OCI-LY1 (cell line): ENCODE results near the gene DMBT1.

Experiments used
- H2AFZ ChIP-seq: fragments of 200-600 bp; sonication (generic), shearing (Covaris generic); 2 replicates; pipeline ENCODE4 v1.6.0; 2014; ENCODE audit warnings: antibody characterized with exemption, mild to moderate bottlenecking, low read length
- H3F3A ChIP-seq: fragments of 200-600 bp; sonication (generic), shearing (Covaris generic); 2 replicates; pipeline ENCODE4 v1.6.0; 2014; ENCODE audit warnings: mild to moderate bottlenecking, antibody characterized with exemption, low read length, moderate library complexity; ENCODE audit not compliant: insufficient read depth
- H3K27ac ChIP-seq: fragments of 200-600 bp; sonication (generic); 2 replicates; pipeline ENCODE4 v1.5.1; 2014; ENCODE audit warnings: low read length, mixed run types, mild to moderate bottlenecking, low read depth; ENCODE audit not compliant: poor library complexity, severe bottlenecking
- H3K27me3 ChIP-seq: fragments of 200-600 bp; sonication (generic); 2 replicates; pipeline ENCODE4 v1.6.0; 2014; ENCODE audit warnings: antibody characterized with exemption, mild to moderate bottlenecking, low read length, moderate library complexity; ENCODE audit not compliant: insufficient read depth
- H3K36me3 ChIP-seq: fragments of 200-600 bp; sonication (generic); 2 replicates; pipeline ENCODE4 v1.6.1; 2014; ENCODE audit warnings: mild to moderate bottlenecking, antibody characterized with exemption, low read length, moderate library complexity, mixed read lengths; ENCODE audit not compliant: insufficient read depth
- H3K4me1 ChIP-seq: fragments of 200-600 bp; sonication (generic); 2 replicates; pipeline ENCODE4 v1.5.1; 2014; ENCODE audit warnings: mild to moderate bottlenecking, low read length, moderate library complexity; ENCODE audit not compliant: insufficient read depth, severe bottlenecking
- H3K4me2 ChIP-seq: fragments of 200-600 bp; sonication (generic), shearing (Covaris generic); 2 replicates; pipeline ENCODE4 v1.6.1; 2014; ENCODE audit warnings: low read length
- H3K4me3 ChIP-seq: fragments of 200-600 bp; sonication (generic); 2 replicates; pipeline ENCODE4 v1.5.1; 2014; ENCODE audit warnings: low read length, low read depth, mild to moderate bottlenecking, mixed read lengths; ENCODE audit not compliant: poor library complexity, severe bottlenecking
- H3K79me2 ChIP-seq: fragments of 200-600 bp; shearing (Covaris generic); 2 replicates; pipeline ENCODE4 v1.6.1; 2016; ENCODE audit warnings: mixed run types, low read length, mixed read lengths; ENCODE audit not compliant: insufficient read depth
- H3K9ac ChIP-seq: fragments of 200-600 bp; sonication (generic), shearing (Covaris generic); 2 replicates; pipeline ENCODE4 v1.6.1; 2014; ENCODE audit warnings: mild to moderate bottlenecking, low read length, mixed read lengths
- H3K9me2 ChIP-seq: fragments of 200-600 bp; sonication (generic), shearing (Covaris generic); 2 replicates; pipeline ENCODE4 v1.6.1; 2014; ENCODE audit warnings: low read depth, mild to moderate bottlenecking, low read length, mixed read lengths
- H3K9me3 ChIP-seq: fragments of 200-600 bp; shearing (Covaris generic); 2 replicates; pipeline ENCODE4 v1.6.1; 2014; ENCODE audit warnings: low read length, mixed read lengths
- H4K20me1 ChIP-seq: fragments of 200-600 bp; sonication (generic), shearing (Covaris generic); 2 replicates; pipeline ENCODE4 v1.6.0; 2016; ENCODE audit warnings: mild to moderate bottlenecking, low read length; ENCODE audit not compliant: insufficient read depth
- EZH2 ChIP-seq: fragments of 200-600 bp; sonication (generic), shearing (Covaris generic); IDR thresholded peaks from 2 replicates; pipeline ENCODE4 v1.8.0; 2017; ENCODE audit warnings: borderline replicate concordance, mixed run types, mild to moderate bottlenecking, antibody characterized with exemption, low read length, moderate library complexity, mixed read lengths
- TF ChIP-seq, protein P1 (sequence below): fragments of 200-600 bp; sonication (generic), shearing (Covaris generic); IDR thresholded peaks from 2 replicates; pipeline ENCODE4 v1.5.1; 2017; ENCODE audit warnings: mild to moderate bottlenecking, antibody characterized with exemption, low read length, moderate library complexity, mixed read lengths

Gene DMBT1

GRCh38 chr10:122519144-122519543 lies 41.4 kb upstream of the DMBT1 start:
- Histone ChIP-seq H3K4me3 (no peak overlapping the region), H3F3A (no peaks in the 10 kb centered on the region)
- TF ChIP-seq, protein P1, sequence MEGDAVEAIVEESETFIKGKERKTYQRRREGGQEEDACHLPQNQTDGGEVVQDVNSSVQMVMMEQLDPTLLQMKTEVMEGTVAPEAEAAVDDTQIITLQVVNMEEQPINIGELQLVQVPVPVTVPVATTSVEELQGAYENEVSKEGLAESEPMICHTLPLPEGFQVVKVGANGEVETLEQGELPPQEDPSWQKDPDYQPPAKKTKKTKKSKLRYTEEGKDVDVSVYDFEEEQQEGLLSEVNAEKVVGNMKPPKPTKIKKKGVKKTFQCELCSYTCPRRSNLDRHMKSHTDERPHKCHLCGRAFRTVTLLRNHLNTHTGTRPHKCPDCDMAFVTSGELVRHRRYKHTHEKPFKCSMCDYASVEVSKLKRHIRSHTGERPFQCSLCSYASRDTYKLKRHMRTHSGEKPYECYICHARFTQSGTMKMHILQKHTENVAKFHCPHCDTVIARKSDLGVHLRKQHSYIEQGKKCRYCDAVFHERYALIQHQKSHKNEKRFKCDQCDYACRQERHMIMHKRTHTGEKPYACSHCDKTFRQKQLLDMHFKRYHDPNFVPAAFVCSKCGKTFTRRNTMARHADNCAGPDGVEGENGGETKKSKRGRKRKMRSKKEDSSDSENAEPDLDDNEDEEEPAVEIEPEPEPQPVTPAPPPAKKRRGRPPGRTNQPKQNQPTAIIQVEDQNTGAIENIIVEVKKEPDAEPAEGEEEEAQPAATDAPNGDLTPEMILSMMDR, result no peak
- TF ChIP-seq EZH2, result no peak

DNA sequence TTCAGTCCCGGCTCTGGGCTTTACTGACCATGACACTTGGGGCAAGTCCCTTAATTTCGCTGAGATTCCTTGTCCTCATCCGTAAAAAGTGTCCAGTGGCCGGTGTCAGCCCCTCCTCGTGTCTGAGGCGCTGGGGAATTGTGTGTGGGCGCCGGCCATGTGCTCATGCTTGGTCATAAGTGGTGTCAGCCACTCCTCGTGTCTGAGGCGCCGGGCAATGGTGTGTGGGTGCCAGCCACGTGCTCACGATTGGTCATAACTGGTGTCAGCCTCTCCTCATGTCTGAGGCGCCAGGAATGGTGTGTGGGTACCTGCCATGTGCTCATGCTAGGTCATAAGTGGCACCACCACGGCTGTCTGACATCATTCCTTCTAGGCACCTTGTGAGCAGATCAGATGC lies 40.7 kb upstream of the DMBT1 start:
- Histone ChIP-seq H3K4me3 (no peak overlapping the region), H4K20me1 (no peaks in the 10 kb centered on the region), H3K36me3 (no peaks in the 10 kb centered on the region), H3K27ac (no peak overlapping the region), H3K9ac (no peak overlapping the region), H3K9me3 (no peaks in the 10 kb centered on the region), H2AFZ (no peak overlapping the region), H3K4me2 (no peak overlapping the region), H3F3A (no peaks in the 10 kb centered on the region), H3K79me2 (no peaks in the 10 kb centered on the region), H3K9me2 (no peaks in the 10 kb centered on the region), H3K4me1 (no peaks in the 10 kb centered on the region), H3K27me3 (no peaks in the 10 kb centered on the region)
- TF ChIP-seq, protein P1, result no peak
- no peak for TF ChIP-seq EZH2

More at GRCh38 chr10:122519144-122519543, 41.4 kb upstream of the DMBT1 start:
- Histone ChIP-seq H2AFZ (no peak overlapping the region), H3K9me3 (no peaks in the 10 kb centered on the region), H3K4me1 (no peaks in the 10 kb centered on the region), H3K9me2 (no peaks in the 10 kb centered on the region), H3K27me3 (no peaks in the 10 kb centered on the region), H3K4me2 (no peak overlapping the region), H3K27ac (no peak overlapping the region), H4K20me1 (no peaks in the 10 kb centered on the region), H3K36me3 (no peaks in the 10 kb centered on the region), H3K9ac (no peak overlapping the region), H3K79me2 (no peaks in the 10 kb centered on the region)

DNA sequence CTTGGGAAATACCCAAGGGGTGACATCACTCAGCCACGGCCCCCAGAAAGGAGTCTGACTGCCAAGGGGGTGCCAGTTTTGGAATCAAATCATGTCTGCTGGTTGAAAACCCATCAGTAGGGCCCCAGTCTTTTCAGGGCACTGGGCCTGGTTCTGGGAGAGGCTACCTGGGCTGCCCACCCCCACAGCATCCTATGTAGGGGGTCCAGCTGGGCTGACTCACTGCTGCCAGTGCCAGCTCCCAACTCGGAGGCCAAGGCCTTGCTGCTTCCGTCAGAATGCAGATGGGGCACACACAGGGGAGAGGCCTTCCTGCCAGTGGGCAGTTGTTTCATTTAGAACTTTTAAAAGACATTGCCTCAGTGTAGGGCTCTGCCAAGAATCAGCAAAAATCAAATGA lies 39.5 kb upstream of the DMBT1 start:
- Histone ChIP-seq H4K20me1 (no peaks in the 10 kb centered on the region), H3F3A (no peaks in the 10 kb centered on the region), H3K27me3 (no peaks in the 10 kb centered on the region), H3K9ac (no peak overlapping the region), H3K9me2 (no peaks in the 10 kb centered on the region), H3K4me2 (no peak overlapping the region), H3K4me3 (no peak overlapping the region), H3K79me2 (no peaks in the 10 kb centered on the region), H3K36me3 (no peaks in the 10 kb centered on the region), H3K4me1 (no peaks in the 10 kb centered on the region), H3K27ac (no peak overlapping the region), H3K9me3 (no peaks in the 10 kb centered on the region), H2AFZ (no peak overlapping the region)
- TF ChIP-seq EZH2, result no peak
- TF ChIP-seq, protein P1, result no peak
